Cerebellar nuclear complex (tissue), 1 donor: ENCODE results near the gene SPG7.
"Not testable (repeated sequence)": the region's sequence is repeated elsewhere in the genome, so short reads cannot be mapped to it uniquely, and the experiment has no call there.

Experiments used
- DNase-seq, 2 experiments: peaks; one replicate each; lab custom pipeline; 2025; lab: John Stamatoyannopoulos, UW

SPG7 gene

DNA sequence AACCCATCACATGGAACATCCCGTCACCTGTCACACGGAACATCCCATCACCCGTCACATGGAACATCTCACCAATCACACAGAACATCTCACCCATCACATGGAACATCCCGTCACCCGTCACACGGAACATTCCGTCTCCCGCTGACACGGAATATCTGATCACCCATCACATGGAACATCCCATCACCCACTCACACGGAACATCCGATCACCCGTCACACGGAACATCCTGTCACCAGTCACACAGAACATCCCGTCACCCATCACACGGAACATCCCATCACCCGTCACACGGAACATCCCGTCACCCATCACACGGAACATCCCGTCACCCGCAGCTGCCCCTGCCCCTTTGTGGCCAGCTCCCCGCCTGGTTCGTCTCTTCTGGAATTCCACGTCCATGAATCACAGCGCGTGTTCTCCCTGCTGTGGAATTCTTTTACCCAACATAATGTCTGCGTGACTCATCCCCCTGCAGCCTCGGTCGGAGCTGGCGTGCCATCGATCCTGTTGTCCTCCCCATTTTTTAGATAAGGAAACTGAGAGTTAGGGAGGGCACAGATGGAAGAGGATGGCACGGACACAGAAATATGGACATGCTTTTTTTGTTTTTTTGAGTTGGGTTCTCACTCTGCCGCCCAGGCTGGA lies 73.0 kb downstream of the SPG7 start:
- no peak for DNase-seq

DNA sequence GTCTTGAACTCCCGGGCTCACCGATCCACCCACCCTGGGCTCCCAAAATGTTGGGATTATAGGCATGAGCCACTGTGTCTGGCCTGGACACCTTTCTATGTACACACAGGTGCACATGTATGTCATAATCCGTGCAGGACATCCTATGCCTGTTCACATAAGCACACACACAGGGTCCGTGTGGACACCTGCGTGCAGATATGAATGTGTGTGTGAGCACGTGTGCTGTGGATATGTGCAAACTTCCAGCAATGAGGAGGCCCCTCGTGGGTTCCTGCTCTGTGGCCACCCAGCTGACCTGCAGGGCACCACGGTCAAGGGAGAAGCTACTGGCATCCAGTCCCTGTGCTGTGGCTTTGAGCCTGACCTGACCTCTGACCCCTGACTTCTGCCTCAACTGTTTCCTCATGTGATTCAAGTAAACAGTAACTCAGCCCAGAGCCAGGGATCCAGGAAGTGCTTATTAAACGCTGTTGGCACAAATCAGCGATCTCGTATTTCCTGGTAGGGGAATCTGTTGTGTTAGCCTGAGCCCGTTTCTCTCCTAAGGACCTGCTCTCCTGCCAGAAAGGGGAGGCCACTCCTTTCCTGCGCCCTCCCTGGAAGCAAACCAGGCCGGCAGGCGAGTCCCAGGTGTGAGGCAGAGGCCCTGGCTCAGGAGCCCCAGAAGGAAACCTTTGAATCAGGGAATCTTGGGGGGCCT lies 73.8 kb downstream of the SPG7 start:
- no peak for DNase-seq

DNA sequence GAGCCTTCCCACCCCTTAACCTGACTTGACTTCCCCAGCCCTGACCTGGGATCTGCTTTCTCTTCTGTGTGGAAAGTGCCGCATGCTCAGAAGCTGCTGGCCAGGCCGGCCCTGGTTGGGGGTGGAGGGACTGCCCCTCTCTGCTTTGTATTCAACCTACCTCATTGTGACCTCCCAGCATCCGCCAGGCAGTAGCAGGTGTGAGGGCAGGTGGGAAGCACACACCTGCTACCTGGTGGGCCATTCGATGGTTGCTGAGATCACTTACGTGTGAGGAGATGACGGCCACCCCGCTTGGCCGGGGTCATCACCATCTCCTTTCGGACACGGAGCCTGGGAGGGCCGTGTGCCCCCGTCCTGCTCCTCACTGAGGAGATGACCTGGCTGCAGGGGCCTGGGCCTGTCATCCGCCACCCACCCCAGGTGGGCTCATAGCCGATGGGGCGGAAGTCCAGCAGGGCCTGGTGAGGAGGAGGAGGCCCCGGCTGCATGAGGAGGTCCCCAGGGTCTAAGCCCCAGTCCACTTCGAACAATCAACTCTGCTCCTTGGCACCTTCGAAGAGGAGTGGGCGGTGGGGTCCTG lies 74.5 kb downstream of the SPG7 start:
- no peak for DNase-seq

DNA sequence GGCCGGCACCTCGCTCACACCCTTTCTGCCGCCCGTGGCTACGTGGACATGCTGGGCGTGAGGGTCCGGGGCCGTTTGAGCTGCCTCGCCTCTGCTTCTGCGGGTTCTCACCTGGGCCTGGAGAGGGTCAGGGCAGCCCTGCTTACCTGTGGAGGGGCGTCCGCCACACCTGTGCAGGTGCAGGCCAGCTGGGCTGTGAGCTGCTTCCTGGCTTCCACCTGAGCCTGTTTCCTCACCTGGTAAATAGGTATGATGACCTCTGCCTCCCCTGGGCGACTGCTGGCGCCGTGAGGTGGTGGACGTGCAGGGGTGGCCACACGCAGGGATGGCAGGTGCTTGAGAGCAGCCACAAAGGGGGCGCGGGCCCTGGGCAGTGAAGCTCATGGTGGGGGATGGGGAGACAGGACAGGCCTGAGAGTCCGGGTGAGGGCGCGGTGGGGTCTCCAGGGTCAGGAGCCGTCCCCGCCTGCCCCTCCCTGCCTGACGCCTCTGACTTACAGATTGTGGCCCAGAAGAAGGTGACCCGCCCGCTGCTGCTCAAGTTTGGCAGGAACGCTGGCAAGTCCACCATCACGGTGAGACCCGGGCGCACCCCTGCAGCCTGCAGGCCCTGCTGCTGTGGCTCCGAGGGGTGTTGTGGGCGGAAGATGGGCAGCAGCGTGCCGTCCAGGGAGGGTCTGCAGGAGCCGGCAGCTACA lies 75.1 kb downstream of the SPG7 start:
- DNase-seq: no peak

DNA sequence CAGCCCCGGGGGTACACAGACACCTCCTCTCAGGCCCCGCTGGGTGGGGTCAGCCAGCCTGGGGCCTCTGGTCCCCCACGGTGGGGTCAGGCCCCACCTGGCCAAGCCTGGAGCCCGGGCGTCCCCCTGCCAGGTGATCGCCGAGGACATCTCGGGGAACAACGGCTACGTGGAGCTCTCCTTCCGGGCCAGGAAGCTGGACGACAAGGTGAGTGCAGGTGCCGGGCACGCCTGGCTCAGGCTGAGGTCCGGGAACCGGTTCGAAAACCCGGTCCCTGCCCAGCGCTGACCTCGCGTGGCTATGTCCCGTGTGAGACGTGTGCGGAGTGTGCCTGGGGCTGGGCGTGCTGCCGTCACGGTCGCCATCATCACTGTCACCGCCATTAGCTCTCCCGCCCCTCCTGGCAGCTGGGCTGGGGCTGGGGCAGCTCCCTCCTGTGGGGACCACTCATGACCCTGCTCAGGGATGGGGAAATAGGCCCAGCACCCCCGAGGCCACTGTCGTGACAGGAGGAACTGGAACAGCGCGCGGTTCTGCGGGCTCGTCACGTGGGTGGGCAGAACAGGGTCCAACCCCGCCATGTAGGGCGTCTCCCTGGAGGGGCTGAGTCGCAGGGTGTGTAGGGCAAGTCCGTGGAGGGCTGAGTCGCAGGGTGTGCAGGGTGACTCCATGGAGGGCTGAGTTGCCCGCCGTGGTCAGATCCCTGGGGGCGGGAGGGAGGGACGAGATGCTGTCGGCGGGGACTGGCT lies 75.9 kb downstream of the SPG7 start:
- no peak for DNase-seq

DNA sequence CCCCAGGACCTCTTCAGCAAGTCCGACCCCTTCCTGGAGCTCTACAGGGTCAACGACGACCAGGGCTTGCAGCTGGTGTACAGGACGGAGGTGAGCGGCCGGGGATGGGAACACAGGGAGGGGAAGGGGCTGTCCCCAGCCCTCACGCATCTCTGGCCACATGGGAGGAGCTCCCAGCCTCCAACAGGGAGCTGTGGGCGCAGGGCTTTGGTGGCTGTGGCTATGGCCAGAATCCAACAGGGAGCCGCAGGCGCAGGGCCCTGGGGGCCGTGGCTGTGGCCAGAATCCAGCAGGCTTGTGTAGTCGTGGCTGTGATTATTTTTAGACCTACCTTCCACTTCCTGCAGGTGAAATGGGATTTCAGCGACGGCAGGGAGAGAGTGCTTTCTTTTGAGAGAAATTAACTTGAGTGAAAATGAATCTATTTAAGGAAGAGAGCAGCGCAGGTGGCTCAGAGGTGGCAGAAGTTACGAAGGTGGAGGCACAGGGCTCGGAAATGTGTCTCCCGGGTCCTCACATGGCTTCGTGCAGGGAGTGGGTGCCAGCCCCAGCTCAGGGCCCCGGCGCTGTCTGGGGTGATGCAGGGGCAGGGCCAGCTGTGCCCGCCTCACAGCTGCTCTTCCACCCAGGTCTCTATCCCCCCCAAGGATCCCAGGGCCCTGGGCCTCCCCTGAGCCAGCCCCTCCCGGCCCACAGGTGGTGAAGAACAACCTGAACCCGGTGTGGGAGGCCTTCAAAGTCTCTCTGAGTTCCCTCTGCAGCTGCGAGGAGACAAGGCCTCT lies 76.8 kb downstream of the SPG7 start:
- DNase-seq: no peak

DNA sequence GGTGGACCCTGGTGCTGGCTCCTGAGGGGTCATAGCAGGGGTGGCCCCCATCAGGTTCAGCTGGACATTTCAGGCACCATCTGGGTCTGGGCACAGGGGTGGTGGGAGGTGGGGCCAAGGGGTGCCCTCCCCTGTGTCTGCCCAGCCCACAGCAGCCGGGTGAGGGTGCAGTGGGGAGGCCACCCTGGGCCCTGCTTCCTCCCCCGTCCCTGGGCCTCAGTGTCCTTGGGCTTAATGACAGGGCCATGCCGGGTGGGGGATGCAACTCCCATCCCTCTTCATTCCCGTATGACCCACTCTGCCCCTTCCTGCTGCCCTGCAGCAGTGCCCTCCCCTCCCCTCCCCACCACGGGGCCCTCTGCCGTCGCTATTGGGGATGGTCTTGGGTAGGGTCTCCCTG lies 78.0 kb downstream of the SPG7 start:
- DNase-seq: no peak

DNA sequence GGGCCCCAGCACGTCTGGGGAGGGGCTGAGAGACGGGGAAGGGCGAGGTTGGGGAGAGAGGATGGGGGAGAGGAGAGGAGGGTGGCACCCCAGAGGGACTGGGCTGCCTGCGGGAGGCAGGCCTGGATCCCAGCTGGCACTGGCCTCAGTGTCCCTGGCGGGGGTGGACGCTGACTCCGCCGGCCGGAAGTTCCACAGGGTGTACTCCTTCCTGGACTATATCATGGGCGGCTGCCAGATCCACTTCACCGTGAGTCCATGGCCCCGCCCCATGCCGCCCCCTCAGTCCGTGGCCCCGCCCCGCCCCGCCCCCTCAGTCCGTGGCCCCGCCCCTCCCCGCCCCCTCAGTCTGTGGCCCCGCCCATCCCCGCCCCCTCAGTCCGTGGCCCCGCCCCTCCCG lies 78.7 kb downstream of the SPG7 start:
- DNase-seq: no peak

DNA sequence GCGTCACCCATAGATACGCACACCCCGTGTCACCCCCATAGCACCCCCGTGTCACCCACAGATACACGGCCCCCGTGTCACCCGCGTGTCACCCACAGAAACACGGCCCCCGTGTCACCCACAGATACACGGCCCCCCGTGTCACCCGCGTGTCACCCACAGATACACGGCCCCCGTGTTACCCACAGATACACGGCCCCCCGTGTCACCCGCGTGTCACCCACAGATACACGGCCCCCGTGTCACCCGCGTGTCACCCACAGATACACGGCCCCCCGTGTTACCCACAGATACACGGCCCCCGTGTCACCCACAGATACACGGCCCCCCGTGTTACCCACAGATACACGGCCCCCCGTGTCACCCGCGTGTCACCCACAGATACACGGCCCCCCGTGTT lies 79.5 kb downstream of the SPG7 start:
- DNase-seq: not testable (repeated sequence)

DNA sequence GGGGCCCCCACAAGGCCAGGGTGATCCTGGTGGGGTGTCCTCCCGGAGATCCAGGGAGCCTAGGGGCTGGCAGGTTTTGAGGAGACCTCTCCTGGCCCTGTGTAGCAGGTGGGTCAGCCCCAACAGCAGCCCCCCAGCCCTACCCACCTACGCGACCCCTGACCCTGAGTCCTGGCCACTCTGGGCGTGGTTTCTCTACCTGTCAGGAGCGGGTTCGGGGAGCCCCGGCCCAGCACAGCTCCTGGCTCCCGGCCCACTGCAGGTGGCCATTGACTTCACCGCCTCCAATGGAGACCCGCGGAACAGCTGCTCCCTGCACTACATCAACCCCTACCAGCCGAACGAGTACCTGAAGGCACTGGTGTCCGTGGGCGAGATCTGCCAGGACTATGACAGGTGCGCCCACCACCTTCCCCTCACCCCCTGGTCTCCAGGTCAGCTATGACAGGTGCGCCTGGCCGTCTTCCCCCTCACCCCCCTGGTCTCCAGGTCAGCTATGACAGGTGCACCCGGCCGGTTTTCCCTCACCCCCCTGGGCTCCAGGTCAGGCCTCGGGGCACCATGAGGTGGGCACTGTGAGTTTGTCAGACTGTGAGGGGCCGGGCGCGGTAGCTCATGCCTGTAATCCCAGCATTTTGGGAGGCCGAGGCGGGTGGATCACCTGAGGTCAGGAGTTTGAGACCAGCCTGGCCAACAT lies 80.4 kb downstream of the SPG7 start:
- DNase-seq: no peak

DNA sequence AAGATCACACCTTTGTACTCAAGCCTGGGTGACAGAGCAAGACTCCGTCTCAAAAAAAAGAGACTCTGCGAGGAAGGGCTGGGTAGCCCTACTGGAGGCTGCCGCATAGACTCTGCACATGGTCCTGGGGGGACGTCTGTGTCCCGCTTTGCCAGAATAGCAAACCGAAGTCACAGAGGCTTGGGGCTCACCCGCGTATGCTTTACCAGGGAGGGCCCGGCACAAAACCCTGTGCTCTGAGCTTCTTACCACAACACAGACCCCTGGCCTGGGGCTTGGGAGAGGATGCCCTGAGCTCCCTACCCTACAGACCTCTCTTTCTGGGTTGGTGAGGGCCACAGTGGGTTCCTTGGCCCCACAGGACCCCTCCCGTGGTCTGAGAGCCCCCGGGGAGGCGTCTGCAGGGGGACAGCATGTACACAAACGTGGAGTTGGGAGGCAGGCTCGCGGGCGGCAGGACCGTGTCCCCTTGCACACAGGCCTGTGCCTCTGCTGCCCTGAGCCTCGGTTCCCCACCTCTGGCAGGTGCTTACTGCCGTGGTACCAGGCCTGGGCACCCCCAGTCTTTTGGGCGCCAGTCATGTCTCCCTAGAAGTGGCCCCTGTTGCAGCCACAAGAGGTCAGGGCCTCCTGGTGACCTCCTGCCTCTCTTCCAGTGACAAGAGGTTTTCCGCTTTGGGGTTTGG lies 81.2 kb downstream of the SPG7 start:
- DNase-seq: no peak

DNA sequence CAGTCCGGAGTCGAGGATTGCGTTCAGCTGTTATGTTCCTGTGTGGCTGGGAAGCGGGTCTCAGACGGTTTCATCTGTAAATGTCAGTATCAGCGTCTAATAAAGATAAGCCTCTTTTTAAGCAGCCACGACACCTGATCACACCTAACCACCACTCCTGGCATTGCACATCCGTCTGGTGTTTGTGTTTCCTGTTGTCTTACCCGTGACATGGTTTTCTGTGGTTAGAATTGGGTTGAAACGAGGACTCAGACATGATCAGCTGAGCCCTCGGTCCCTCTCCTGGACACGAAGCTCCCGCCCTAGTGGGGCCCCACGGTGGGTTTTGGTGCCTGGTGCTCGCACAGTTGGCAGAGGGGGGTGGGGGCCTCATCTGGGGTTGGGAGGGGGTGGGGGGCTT lies 85.6 kb downstream of the SPG7 start:
- DNase-seq: no peak

DNA sequence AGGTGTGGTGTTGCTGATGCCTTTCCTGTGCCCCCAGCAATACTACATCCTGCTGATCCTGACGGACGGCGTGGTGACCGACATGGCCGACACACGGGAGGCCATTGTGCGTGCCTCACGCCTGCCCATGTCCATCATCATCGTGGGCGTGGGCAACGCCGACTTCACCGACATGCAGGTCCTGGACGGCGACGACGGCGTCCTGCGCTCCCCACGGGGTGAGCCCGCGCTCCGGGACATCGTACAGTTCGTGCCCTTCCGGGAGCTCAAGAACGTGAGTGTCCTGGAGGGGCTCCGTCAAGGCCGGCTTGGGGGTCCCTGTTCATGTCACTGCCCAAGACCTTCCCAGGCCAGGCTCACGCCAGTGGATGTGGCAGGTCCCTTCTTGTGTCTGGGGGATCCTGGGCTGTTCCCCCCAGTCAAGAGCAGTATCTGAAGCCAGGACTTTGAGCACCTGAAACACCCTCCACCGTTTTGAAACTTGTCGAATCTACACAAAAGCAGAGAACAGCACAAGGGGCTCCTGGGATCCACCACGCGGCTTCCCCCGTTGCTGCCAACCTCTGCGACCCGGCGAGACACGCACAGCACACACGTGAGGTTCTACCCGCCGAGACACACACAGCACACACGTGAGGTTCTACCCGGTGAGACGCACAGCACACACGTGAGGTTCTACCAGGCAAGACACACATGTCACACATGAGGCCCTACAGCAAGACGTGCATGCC lies 87.3 kb downstream of the SPG7 start:
- no peak for DNase-seq

DNA sequence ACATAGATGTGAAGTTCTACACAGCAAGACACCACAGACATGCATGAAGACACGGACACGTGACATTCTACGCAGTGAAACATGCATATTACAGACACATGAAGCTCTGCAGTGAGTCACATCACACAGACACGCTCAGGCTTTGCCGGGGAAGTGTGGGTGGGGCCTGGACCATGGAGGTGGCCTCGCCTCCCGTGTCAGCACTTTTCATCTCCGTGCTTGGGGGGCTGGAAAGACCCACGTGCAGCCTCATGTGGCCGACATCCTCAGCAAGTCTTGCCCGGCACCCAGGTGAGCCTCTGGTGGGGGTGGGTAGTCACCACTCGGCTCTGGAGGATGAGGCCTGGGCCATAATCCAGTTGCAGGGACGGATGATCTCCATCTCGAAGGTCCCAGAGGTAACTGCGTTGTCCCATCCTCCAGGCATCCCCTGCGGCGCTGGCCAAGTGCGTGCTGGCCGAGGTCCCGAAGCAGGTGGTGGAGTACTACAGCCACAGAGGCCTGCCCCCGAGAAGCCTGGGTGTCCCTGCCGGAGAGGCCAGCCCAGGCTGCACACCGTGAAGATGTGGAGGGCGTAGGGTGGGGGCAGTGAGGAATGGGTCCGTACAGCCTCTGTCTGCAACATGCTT lies 88.0 kb downstream of the SPG7 start:
- DNase-seq: no peak

DNA sequence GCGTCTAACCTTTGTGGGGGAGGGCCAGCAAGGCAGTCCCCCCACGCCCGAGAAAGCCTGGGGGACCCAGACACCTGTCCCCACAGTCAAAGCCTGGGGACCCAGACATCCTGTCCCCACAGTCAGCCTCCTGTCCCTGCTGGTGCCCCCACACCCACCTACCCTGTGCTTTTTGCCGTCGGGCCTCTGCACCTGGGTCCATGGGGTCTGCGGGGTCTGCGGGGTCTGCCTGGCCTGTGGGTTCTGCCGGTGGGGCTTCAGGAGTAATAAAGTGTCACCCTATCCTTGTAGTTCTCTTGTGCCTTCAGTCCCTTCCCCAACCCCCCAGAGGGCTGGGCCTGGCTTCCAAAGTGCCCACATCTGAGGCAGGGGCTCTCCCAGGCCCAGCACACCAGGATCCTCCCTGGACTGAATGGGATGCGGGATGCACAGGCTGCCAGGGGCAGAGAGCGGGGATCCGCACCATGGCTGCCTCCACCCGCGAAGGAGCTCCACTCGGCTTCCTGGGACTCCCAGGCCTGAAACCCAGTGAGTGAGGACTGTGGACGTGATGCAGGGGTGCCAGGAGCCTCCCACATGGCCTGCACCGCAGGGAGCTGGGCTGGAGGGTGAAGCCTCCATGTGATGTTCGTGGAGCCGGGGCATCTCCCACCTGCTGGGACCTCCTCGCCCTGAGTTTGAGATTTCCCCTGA lies 88.9 kb downstream of the SPG7 start:
- DNase-seq: no peak

DNA sequence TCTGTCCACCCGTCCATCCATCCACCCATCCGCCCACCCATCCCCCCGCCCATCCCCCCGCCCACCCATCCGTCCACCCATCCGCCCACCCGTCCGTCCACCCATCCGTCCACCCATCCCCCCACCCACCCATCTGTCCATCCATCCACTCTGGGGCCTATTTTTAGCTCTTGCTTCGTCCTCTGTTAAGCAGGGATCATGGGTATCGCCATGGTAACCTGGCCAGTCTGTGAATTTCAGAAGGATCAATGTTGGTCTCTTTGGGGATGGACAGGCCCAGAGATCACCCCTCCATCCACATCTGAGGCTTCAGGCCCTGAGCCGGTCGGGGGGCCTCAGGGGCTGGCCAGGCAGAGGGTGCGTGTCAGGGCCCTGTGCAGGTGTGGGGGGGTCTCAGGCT lies 90.0 kb downstream of the SPG7 start:
- no peak for DNase-seq

DNA sequence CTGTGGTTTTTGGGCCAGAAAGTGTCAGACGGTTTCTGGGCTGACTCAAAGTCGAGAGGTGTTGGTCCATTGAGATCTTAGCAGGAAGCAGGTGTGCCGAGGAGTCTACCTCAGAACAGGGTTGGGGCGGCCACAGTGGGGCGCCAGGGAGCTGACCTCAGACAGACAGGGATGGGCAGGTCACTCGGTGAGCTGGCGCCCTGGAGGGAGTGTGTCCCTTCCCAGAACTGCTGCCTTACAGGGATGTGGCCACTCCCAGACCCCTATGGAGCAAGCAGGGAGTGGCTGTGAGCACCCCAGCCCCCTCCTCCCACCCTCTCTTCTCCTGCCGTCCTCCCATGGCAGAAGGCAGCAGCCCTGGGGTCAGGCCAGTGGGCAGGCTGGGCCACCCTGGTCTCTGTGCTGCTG lies 91.3 kb downstream of the SPG7 start:
- DNase-seq: no peak

DNA sequence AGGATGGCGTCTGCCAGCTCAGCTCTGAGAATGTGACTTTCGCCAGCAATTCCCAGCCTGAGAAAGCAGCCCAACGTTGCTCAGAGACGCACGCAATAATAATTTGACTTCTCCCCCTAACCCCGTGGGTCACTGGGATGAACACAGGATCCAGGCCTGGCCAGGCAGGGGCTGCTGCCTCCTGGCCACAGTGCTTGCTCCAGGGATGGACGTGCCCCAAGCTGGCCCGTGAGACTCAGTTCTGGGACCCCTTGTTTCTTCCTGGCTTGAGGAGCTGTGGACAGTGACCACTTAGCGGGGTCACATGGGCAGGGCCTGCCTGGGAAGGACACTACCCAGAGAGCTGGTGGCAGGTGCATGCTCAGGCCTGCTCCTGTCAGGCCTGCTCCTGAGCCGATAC lies 91.7 kb downstream of the SPG7 start:
- no peak for DNase-seq
